Cardiac muscle cell (in vitro differentiated cells and primary cell): Measurements from ENCODE around the gene STX17. TPM values are rescaled to one million over a fixed set of nuclear protein-coding genes. Genes with fewer than 3 reads are reported as not detected.
A peak's percentile ranks its signal among the peaks of the same experiment; 100 is the strongest.

Source experiments
- DNase-seq, 2 donors: peaks; one replicate each; pipeline versions ENCODE4 v3.0.0 to v3.0.0-alpha.2; 2010 to 2017; ENCODE audit warnings: low read depth in 1 of 2, low spot score in 1 of 2
- H3K27ac ChIP-seq: fragments of 200-600 bp; sonication (generic); 2 replicates; pipeline ENCODE4 v1.5.1; 2016
- H3K27me3 ChIP-seq: fragments of 200-600 bp; sonication (generic); 2 replicates; pipeline ENCODE4 v1.6.0; 2016; ENCODE audit warnings: control low read depth
- H3K36me3 ChIP-seq: fragments of 200-600 bp; sonication (generic); 2 replicates; pipeline ENCODE4 v1.5.1; 2016; ENCODE audit warnings: control low read depth
- H3K4me1 ChIP-seq: fragments of 200-600 bp; sonication (generic); 2 replicates; pipeline ENCODE4 v1.8.1; 2017; ENCODE audit warnings: low read depth, mild to moderate bottlenecking, mixed run types
- H3K4me3 ChIP-seq: fragments of 200-600 bp; sonication (generic); 2 replicates; pipeline ENCODE4 v1.5.1; 2016; ENCODE audit warnings: mild to moderate bottlenecking
- H3K9me3 ChIP-seq: fragments of 200-600 bp; sonication (generic); 2 replicates; pipeline ENCODE4 v1.5.1; 2017; ENCODE audit warnings: low read depth, mild to moderate bottlenecking, control low read depth
- polyA plus RNA-seq: library from polyadenylated mRNA; unstranded; fragments of >200 nt; fragmentation: Nextera tagmentation; extraction: Ambion mirVana; gene quantifications from 2 replicates; pipeline ENCODE4 v1.2.1, GENCODE V29; 2016
- total RNA-seq: library from RNA; depleted of rRNA; stranded (reverse); fragments of >200 nt; gene quantifications from 2 replicates; pipeline ENCODE4 v1.2.3, GENCODE V29; 2016
- TF ChIP-seq, protein P1 (sequence below): IDR thresholded peaks from 2 replicates; pipeline ENCODE4 v1.5.1; 2012; ENCODE audit warnings: low read depth, mild to moderate bottlenecking, low read length

STX17 gene
- total and polyA plus RNA-seq, 2 experiments from 2014 or later: 20.4 to 34.8 TPM

GRCh38 chr9:99925541-99925940 lies 19.1 kb downstream of the STX17 start:
- TF ChIP-seq, protein P1, sequence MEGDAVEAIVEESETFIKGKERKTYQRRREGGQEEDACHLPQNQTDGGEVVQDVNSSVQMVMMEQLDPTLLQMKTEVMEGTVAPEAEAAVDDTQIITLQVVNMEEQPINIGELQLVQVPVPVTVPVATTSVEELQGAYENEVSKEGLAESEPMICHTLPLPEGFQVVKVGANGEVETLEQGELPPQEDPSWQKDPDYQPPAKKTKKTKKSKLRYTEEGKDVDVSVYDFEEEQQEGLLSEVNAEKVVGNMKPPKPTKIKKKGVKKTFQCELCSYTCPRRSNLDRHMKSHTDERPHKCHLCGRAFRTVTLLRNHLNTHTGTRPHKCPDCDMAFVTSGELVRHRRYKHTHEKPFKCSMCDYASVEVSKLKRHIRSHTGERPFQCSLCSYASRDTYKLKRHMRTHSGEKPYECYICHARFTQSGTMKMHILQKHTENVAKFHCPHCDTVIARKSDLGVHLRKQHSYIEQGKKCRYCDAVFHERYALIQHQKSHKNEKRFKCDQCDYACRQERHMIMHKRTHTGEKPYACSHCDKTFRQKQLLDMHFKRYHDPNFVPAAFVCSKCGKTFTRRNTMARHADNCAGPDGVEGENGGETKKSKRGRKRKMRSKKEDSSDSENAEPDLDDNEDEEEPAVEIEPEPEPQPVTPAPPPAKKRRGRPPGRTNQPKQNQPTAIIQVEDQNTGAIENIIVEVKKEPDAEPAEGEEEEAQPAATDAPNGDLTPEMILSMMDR: no peak

DNA sequence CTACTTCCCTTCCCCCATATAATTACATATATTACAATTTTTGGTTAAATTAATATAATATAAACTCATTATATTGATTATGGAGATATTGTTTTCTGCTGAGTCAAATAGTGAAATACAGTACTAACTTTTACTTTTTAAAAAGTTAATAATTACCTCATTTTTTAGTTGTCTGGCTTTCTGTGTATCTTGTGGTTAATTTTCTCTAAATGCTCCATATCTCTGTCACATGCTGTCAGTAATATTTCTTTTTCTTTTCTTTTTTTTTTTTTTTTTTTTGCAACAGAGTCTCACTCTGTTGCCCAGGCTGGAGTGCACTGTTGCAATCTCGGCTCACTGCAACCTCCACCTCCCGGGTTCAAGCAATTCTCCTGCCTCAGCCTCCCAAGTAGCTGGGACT lies 23.2 kb downstream of the STX17 start:
- Histone ChIP-seq H3K4me3 (no peak overlapping the region), H3K4me1 (no peaks in the 10 kb centered on the region), H3K9me3 (no peaks in the 10 kb centered on the region), H3K27me3 (no peaks in the 10 kb centered on the region), H3K27ac (no peak overlapping the region), H3K36me3 (peaks cover 10% of the 10 kb centered on the region)
- TF ChIP-seq, protein P1: no peak
- no peak for DNase-seq

More at GRCh38 chr9:99925541-99925940, 19.1 kb downstream of the STX17 start:
- DNase-seq: no peak
- no peaks in the 10 kb centered on the region for H3K9me3 ChIP-seq
- H3K27ac ChIP-seq: no peak overlapping the region
- H3K27me3 ChIP-seq: no peaks in the 10 kb centered on the region
- H3K4me1 ChIP-seq: no peaks in the 10 kb centered on the region
- peaks cover 16% of the 10 kb centered on the region for H3K36me3 ChIP-seq
- no peak overlapping the region for H3K4me3 ChIP-seq

DNA sequence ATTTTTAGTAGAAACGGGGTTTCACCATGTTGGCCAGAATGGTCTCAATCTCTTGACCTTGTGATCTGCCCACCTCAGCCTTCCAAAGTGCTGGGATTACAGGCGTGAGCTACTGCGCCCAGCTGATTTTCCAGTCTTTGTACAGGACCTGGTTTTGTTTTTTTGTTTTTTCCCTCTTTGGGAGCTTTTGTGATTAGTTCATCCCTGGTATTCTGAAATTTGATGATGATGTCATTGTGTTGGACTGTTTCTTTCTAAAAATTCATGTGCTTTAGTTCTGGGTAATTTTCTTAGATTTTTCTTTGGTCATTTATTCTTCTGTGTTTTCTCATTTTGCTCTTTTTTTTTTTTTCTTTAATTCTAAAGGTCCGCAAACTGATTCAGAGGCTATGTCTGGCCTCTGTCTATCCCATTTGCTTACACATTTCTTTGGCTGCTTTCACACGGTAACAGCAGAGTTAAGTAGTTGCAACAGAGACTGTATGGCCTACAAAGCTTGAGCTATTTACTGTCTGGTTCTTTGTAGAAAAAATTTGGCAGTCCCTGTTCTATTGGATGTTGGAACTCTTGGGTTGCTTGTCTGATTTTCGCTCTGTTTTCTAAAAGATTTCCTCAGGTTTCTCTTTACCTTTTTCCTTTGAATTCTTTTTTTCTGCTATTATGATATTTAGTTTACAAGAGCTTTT lies 24.8 kb downstream of the STX17 start:
- no peak overlapping the region for H3K27ac ChIP-seq
- no peaks in the 10 kb centered on the region for H3K4me1 ChIP-seq
- H3K9me3 ChIP-seq: no peaks in the 10 kb centered on the region
- H3K27me3 ChIP-seq: no peaks in the 10 kb centered on the region
- TF ChIP-seq, protein P1: no peak
- H3K36me3 ChIP-seq: peaks cover 10% of the 10 kb centered on the region
- no peak overlapping the region for H3K4me3 ChIP-seq
- no peak for DNase-seq

DNA sequence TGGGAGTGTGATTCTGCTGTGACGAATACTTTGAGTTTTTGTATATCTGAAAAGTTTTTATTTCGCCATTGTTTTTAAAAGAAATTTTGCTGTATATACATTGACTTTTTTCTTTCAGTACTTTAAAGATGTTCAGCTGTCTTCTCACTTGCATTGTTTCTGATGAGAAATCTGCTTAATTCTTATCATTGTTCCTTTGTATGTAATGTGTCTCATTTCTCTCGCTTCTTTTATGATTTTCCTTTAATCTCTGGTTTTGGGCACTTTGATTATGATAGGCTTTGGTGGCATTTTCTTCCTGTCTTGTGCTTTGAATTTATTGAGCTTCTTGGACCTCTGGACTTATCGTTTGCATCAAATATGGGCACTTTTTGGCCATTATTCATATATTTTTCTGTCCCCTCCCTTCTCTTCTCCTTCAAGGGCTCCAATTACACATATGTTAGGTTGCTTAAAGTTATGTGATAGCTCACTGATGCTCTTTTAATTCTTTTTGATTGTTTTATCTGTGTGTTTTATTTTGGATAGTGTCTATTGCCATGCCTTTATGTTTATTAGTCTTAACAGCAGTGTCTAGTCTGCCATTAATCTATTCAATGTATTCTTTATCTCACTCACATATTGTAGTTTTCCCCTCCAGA lies 30.6 kb downstream of the STX17 start:
- no peaks in the 10 kb centered on the region for H3K9me3 ChIP-seq
- H3K27ac ChIP-seq: no peak overlapping the region
- no peaks in the 10 kb centered on the region for H3K27me3 ChIP-seq
- H3K4me1 ChIP-seq: no peaks in the 10 kb centered on the region
- TF ChIP-seq, protein P1: no peak
- no peaks in the 10 kb centered on the region for H3K36me3 ChIP-seq
- H3K4me3 ChIP-seq: no peak overlapping the region
- no peak for DNase-seq

DNA sequence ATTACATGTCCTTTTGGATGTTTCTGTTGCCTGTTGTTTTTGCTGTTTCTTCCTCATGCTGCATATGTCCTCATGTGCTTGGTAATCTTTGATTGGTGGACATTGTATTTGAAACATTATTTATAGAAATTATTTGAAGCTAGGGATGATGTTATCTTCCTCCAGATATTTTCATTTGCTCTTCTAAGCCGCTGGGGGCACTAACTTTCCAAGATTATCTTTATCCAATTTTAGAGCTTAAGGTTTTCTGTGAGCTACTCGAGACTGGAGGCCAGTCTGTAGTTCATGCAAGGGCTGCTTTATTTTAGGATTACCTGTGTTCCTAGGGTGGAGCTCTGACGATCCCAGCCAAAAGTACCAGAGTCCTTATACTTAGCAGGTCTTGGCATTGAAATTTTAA lies 40.9 kb downstream of the STX17 start:
- TF ChIP-seq, protein P1: peak; percentile 26
- H3K27me3 ChIP-seq: no peaks in the 10 kb centered on the region
- DNase-seq: peak; percentile 3 to 14
- no peaks in the 10 kb centered on the region for H3K9me3 ChIP-seq
- no peak overlapping the region for H3K4me3 ChIP-seq
- no peaks in the 10 kb centered on the region for H3K4me1 ChIP-seq
- H3K36me3 ChIP-seq: no peaks in the 10 kb centered on the region
- H3K27ac ChIP-seq: no peak overlapping the region
